ENCODE data around the gene CA5A. TPM values are rescaled to one million over a fixed set of nuclear protein-coding genes. Genes with fewer than 3 reads are reported as not detected.
A peak's percentile ranks its signal among the peaks of the same experiment; 100 is the strongest.

The CA5A gene
- total and polyA plus RNA-seq, 2 of the 4 experiments (the other 2 are of a cell fraction), result not detected

DNA sequence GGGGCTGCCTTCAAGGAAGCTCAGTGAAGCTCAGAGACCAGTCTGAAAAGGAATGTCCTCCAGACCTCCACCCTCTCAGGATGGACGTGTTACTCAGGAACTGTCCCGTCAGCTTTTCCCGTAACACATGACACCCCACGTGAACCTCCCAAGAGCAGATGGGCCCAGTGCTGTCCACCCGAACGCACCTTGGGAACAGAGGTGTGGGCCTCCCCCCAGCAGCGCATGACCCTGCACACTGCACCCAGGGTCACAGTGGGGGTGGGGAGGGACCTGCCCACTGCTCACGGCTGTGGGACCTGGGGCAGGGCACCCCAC, 88.9 kb downstream of the CA5A start:
- H2AK5ac ChIP-seq (ENCODE audit: low read depth, low read length), result no peak overlapping the region
- H3K27ac ChIP-seq (ENCODE audit: insufficient read depth, low read length), result no peak overlapping the region
- H2AK9ac ChIP-seq (replicated peaks; ENCODE audit: low read depth, low read length, poor library complexity), result no peak overlapping the region
- H3K23ac ChIP-seq (ENCODE audit: low read depth, low read length), result no peak overlapping the region
- H3K4me2 ChIP-seq (ENCODE audit: low read depth, low read length), result no peak overlapping the region
- no peaks in the 10 kb centered on the region for H3K9me3 ChIP-seq (ENCODE audit: control insufficient read depth, insufficient read depth, low read length)
- no peak overlapping the region for H2BK15ac ChIP-seq (ENCODE audit: low read depth, low read length)
- no peak overlapping the region for H3K14ac ChIP-seq (replicated peaks; ENCODE audit: low read depth, low read length)
- H3K27me3 ChIP-seq (ENCODE audit: control insufficient read depth, insufficient read depth, low read length), result no peaks in the 10 kb centered on the region
- ATAC-seq (ENCODE audit: low read depth) (no peak), DNase-seq (no peak)
- H3K79me1 ChIP-seq (ENCODE audit: low read depth in 1 of 2, low read length in 2 of 2), result peaks cover 41 to 98% of the 10 kb centered on the region in 2 experiments
- no peak overlapping the region for H4K5ac ChIP-seq (ENCODE audit: low read depth, low read length)
- no peak overlapping the region for H3K56ac ChIP-seq (ENCODE audit: extremely low read depth, insufficient read depth, low read length)
- no peak overlapping the region for H2BK20ac ChIP-seq (ENCODE audit: low read depth, low read length)
- H2BK5ac ChIP-seq (ENCODE audit: low read depth, low read length, poor library complexity, severe bottlenecking), result no peak overlapping the region
- POLR2A ChIA-PET (ENCODE audit: unreplicated experiment), result no interaction called here
- intact Hi-C loops (cut with micrococcal nuclease), result no loop called here
- H3K4me1 ChIP-seq (ENCODE audit: control insufficient read depth, insufficient read depth, low read length), result peaks cover 5% of the 10 kb centered on the region
- peak overlapping the region; percentile 8 for H2AFZ ChIP-seq (replicated peaks; ENCODE audit: low read length, poor library complexity)
- H3K18ac ChIP-seq (ENCODE audit: low read depth, low read length), result no peak overlapping the region
- peaks cover 12% of the 10 kb centered on the region for H3K9me1 ChIP-seq (ENCODE audit: insufficient read depth, low read length)
- dilution Hi-C loops (cut with HindIII; ENCODE audit: low sequenced_read_pairs, unreplicated experiment), result no loop called here
- H4K20me1 ChIP-seq (ENCODE audit: insufficient read depth, low read length), result peaks cover 90% of the 10 kb centered on the region
- peaks cover 67% of the 10 kb centered on the region for H3K36me3 ChIP-seq (ENCODE audit: control insufficient read depth, insufficient read depth, low read length)
- no TSS peak for BruUV-seq (replicated peaks)
- no peak overlapping the region for H2BK120ac ChIP-seq (ENCODE audit: low read depth, low read length)
- no peak overlapping the region for H3K4me3 ChIP-seq (ENCODE audit: insufficient read depth, low read depth, low read length)
- CTCF ChIA-PET, result interaction anchor here (0.5 to 0.8 kb wide), 3 partner anchors 24 to 937 kb away, joined by 3 to 4 read pairs (median 3); no protein-coding TSS in a partner anchor
- H4K8ac ChIP-seq (ENCODE audit: low read depth in 2 of 2, low read length in 2 of 2), result no peak overlapping the region
- no peak overlapping the region for H3K9ac ChIP-seq (ENCODE audit: low read depth, low read length)
- TF ChIP-seq FOS (IDR thresholded peaks at IDR 0.05; ENCODE audit: low read depth, low read length), result no peak
- TF ChIP-seq, protein P1, sequence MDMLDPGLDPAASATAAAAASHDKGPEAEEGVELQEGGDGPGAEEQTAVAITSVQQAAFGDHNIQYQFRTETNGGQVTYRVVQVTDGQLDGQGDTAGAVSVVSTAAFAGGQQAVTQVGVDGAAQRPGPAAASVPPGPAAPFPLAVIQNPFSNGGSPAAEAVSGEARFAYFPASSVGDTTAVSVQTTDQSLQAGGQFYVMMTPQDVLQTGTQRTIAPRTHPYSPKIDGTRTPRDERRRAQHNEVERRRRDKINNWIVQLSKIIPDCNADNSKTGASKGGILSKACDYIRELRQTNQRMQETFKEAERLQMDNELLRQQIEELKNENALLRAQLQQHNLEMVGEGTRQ (IDR thresholded peaks at IDR 0.05; ENCODE audit: low read depth, low read length), result no peak
- TF ChIP-seq MAFK (IDR thresholded peaks at IDR 0.05; ENCODE audit: low read depth, low read length), result 0 out of 2 replicates have a peak, but pooled peaks have one; percentile 4
- H3K4ac ChIP-seq (ENCODE audit: low read depth, low read length), result no peak overlapping the region
- no peak overlapping the region for H4K91ac ChIP-seq (ENCODE audit: insufficient read depth, low read depth, low read length)
- in situ Hi-C loops (cut with MboI; ENCODE audit: low sequenced_read_pairs), result no loop called here
- WGBS, 2 experiments (ENCODE audit: extremely low coverage in 2 of 2, insufficient read length in 1 of 2), result 100% methylated on average over 1 of the region's 8 CpGs; no CpG with 5 or more reads in 1 of the 2 experiments

All from IMR-90 (cell line).